Measurements from ENCODE around the gene PTPRCAP.

- TF ChIP-seq CTCF (IDR thresholded peaks at IDR 0.05; ENCODE audit: insufficient read depth, low read length) (no peak), GABPA (IDR thresholded peaks at IDR 0.05; ENCODE audit: low read depth) (no peak), POLR2AphosphoS5 (IDR thresholded peaks at IDR 0.05; ENCODE audit: low read depth) (0 out of 2 replicates have a peak, but pooled peaks have one; percentile 3)
These were observed 36.5 kb downstream of the PTPRCAP start for GRCh38 chr11:67400942-67401494.

All from HL-60 (cell line).